Measurements from ENCODE around the gene FAM72B. TPM values are rescaled to one million over a fixed set of nuclear protein-coding genes. Genes with fewer than 3 reads are reported as not detected.
A peak's percentile ranks its signal among the peaks of the same experiment; 100 is the strongest.
"Not testable (repeated sequence)": the region's sequence is repeated elsewhere in the genome, so short reads cannot be mapped to it uniquely, and the experiment has no call there.

Gene FAM72B
- total and polyA plus RNA-seq, 4 donors = 0.39 to 1.1 (median 0.95) TPM

- WGBS, 2 donors = 89 to 90% methylated on average over 1 of the region's 8 CpGs
- not testable (repeated sequence) for ATAC-seq (ENCODE audit: insufficient read depth, low FRiP score)
Measured at GRCh38 chr1:121205786-121206711, 21.9 kb upstream of the FAM72B start.

GRCh38 chr1:121202986-121203385 lies 18.8 kb upstream of the FAM72B start:
- not testable (repeated sequence) for H3K9ac ChIP-seq (ENCODE audit: insufficient read depth in 1 of 2, low read length in 2 of 2); H3K9me3 ChIP-seq (ENCODE audit: control insufficient read depth in 4 of 4, insufficient read depth in 3 of 4, low read length in 3 of 4); DNase-seq; H3K4me3 ChIP-seq; H3K27me3 ChIP-seq (ENCODE audit: control insufficient read depth in 3 of 3, insufficient read depth in 3 of 3, low read length in 2 of 3); H3K36me3 ChIP-seq (ENCODE audit: control insufficient read depth in 4 of 4, insufficient read depth in 4 of 4, low read length in 4 of 4); H3K4me1 ChIP-seq (ENCODE audit: control insufficient read depth in 5 of 5, insufficient read depth in 5 of 5, low read length in 5 of 5); H3K27ac ChIP-seq (ENCODE audit: low read depth in 1 of 2, low read length in 1 of 2); ATAC-seq (ENCODE audit: insufficient read depth, low FRiP score)
- 85 to 92% methylated on average over 3 of the region's 3 CpGs for WGBS, 2 donors

More at GRCh38 chr1:121205786-121206711, 21.9 kb upstream of the FAM72B start:
- not testable (repeated sequence) for H3K9ac ChIP-seq (ENCODE audit: insufficient read depth in 1 of 2, low read length in 2 of 2); H3K27me3 ChIP-seq (ENCODE audit: control insufficient read depth in 3 of 3, insufficient read depth in 3 of 3, low read length in 2 of 3); H3K9me3 ChIP-seq (ENCODE audit: control insufficient read depth in 4 of 4, insufficient read depth in 3 of 4, low read length in 3 of 4); H3K36me3 ChIP-seq (ENCODE audit: control insufficient read depth in 4 of 4, insufficient read depth in 4 of 4, low read length in 4 of 4); H3K4me3 ChIP-seq; H3K27ac ChIP-seq (ENCODE audit: low read depth in 1 of 2, low read length in 1 of 2); H3K4me1 ChIP-seq (ENCODE audit: control insufficient read depth in 5 of 5, insufficient read depth in 5 of 5, low read length in 5 of 5); DNase-seq

- not testable (repeated sequence) for H3K27ac ChIP-seq (ENCODE audit: low read depth in 1 of 2, low read length in 1 of 2); H3K36me3 ChIP-seq (ENCODE audit: control insufficient read depth in 4 of 4, insufficient read depth in 4 of 4, low read length in 4 of 4); H3K4me3 ChIP-seq; H3K9me3 ChIP-seq (ENCODE audit: control insufficient read depth in 4 of 4, insufficient read depth in 3 of 4, low read length in 3 of 4); H3K27me3 ChIP-seq (ENCODE audit: control insufficient read depth in 3 of 3, insufficient read depth in 3 of 3, low read length in 2 of 3); H3K4me1 ChIP-seq (ENCODE audit: control insufficient read depth in 5 of 5, insufficient read depth in 5 of 5, low read length in 5 of 5)
- peak overlapping the region in 1 of 2 donors; percentile 32 for H3K9ac ChIP-seq (ENCODE audit: insufficient read depth in 1 of 2, low read length in 2 of 2)
- peak; percentile 18 to 59 (median 56) for DNase-seq
- WGBS, 2 donors = 60 to 81% methylated on average over 9 of the region's 13 CpGs
- ATAC-seq (ENCODE audit: insufficient read depth, low FRiP score) = peak; percentile 37
Measured at GRCh38 chr1:121200985-121201981, 17.1 kb upstream of the FAM72B start.

GRCh38 chr1:121200232-121200631 lies 16.1 kb upstream of the FAM72B start:
- not testable (repeated sequence) for H3K27me3 ChIP-seq (ENCODE audit: control insufficient read depth in 3 of 3, insufficient read depth in 3 of 3, low read length in 2 of 3); H3K4me3 ChIP-seq; ATAC-seq (ENCODE audit: insufficient read depth, low FRiP score); H3K9ac ChIP-seq (ENCODE audit: insufficient read depth in 1 of 2, low read length in 2 of 2); H3K36me3 ChIP-seq (ENCODE audit: control insufficient read depth in 4 of 4, insufficient read depth in 4 of 4, low read length in 4 of 4); H3K9me3 ChIP-seq (ENCODE audit: control insufficient read depth in 4 of 4, insufficient read depth in 3 of 4, low read length in 3 of 4); DNase-seq; H3K4me1 ChIP-seq (ENCODE audit: control insufficient read depth in 5 of 5, insufficient read depth in 5 of 5, low read length in 5 of 5); H3K27ac ChIP-seq (ENCODE audit: low read depth in 1 of 2, low read length in 1 of 2)
- no CpG with 5 or more reads among the region's 1 CpG for WGBS, 2 donors

- not testable (repeated sequence) for H3K27ac ChIP-seq (ENCODE audit: low read depth in 1 of 2, low read length in 1 of 2); H3K4me3 ChIP-seq; H3K4me1 ChIP-seq (ENCODE audit: control insufficient read depth in 5 of 5, insufficient read depth in 5 of 5, low read length in 5 of 5); H3K36me3 ChIP-seq (ENCODE audit: control insufficient read depth in 4 of 4, insufficient read depth in 4 of 4, low read length in 4 of 4); DNase-seq; H3K9ac ChIP-seq (ENCODE audit: insufficient read depth in 1 of 2, low read length in 2 of 2); H3K9me3 ChIP-seq (ENCODE audit: control insufficient read depth in 4 of 4, insufficient read depth in 3 of 4, low read length in 3 of 4); H3K27me3 ChIP-seq (ENCODE audit: control insufficient read depth in 3 of 3, insufficient read depth in 3 of 3, low read length in 2 of 3); ATAC-seq (ENCODE audit: insufficient read depth, low FRiP score)
- WGBS, 2 donors = 100% methylated on average over 1 of the region's 3 CpGs
Measured at GRCh38 chr1:121199763-121200162, 15.6 kb upstream of the FAM72B start.

- H3K4me1 ChIP-seq (ENCODE audit: control insufficient read depth in 5 of 5, insufficient read depth in 5 of 5, low read length in 5 of 5); H3K27ac ChIP-seq (ENCODE audit: low read depth in 1 of 2, low read length in 1 of 2); H3K36me3 ChIP-seq (ENCODE audit: control insufficient read depth in 4 of 4, insufficient read depth in 4 of 4, low read length in 4 of 4); ATAC-seq (ENCODE audit: insufficient read depth, low FRiP score); DNase-seq; H3K4me3 ChIP-seq; H3K9ac ChIP-seq (ENCODE audit: insufficient read depth in 1 of 2, low read length in 2 of 2); H3K9me3 ChIP-seq (ENCODE audit: control insufficient read depth in 4 of 4, insufficient read depth in 3 of 4, low read length in 3 of 4); H3K27me3 ChIP-seq (ENCODE audit: control insufficient read depth in 3 of 3, insufficient read depth in 3 of 3, low read length in 2 of 3): not testable (repeated sequence)
- WGBS, 2 donors = 89 to 96% methylated on average over 3 of the region's 7 CpGs
Measured at GRCh38 chr1:121197095-121197882, 13.1 kb upstream of the FAM72B start.

- H3K9me3 ChIP-seq (ENCODE audit: control insufficient read depth in 4 of 4, insufficient read depth in 3 of 4, low read length in 3 of 4); DNase-seq; H3K4me3 ChIP-seq; H3K27ac ChIP-seq (ENCODE audit: low read depth in 1 of 2, low read length in 1 of 2); ATAC-seq (ENCODE audit: insufficient read depth, low FRiP score); H3K9ac ChIP-seq (ENCODE audit: insufficient read depth in 1 of 2, low read length in 2 of 2); H3K36me3 ChIP-seq (ENCODE audit: control insufficient read depth in 4 of 4, insufficient read depth in 4 of 4, low read length in 4 of 4); H3K27me3 ChIP-seq (ENCODE audit: control insufficient read depth in 3 of 3, insufficient read depth in 3 of 3, low read length in 2 of 3); H3K4me1 ChIP-seq (ENCODE audit: control insufficient read depth in 5 of 5, insufficient read depth in 5 of 5, low read length in 5 of 5): not testable (repeated sequence)
- 100% methylated on average over 1 to 2 of the region's 2 CpGs for WGBS, 2 donors
Measured at GRCh38 chr1:121192512-121192911, 8.4 kb upstream of the FAM72B start.

Measured in lung (tissue), 10 donors.